Erythroblast (primary cell): Measurements from ENCODE around the gene ITPRIP.
A peak's percentile ranks its signal among the peaks of the same experiment; 100 is the strongest.

Source experiments
- DNase-seq, 2 experiments: peaks; one replicate each; lab custom pipeline; 2025; lab: John Stamatoyannopoulos, UW
- GATA1 ChIP-seq: IDR thresholded peaks from 2 replicates; pipeline ENCODE4 v1.6.1; 2011; ENCODE audit warnings: low read depth, mild to moderate bottlenecking, control low read depth, low read length, moderate library complexity
- POLR2A ChIP-seq: IDR thresholded peaks from 2 replicates; pipeline ENCODE4 v1.6.1; 2011; ENCODE audit warnings: mild to moderate bottlenecking, low read length

ITPRIP gene

GRCh38 chr10:104301907-104302690 is 36.2 kb downstream of the ITPRIP start:
- no peak for TF ChIP-seq POLR2A
- no peak for TF ChIP-seq GATA1
- DNase-seq = no peak

- TF ChIP-seq POLR2A (no peak), GATA1 (no peak)
- no peak for DNase-seq
Measured at GRCh38 chr10:104300736-104301292, 37.5 kb downstream of the ITPRIP start.

GRCh38 chr10:104300002-104300735 is 38.1 kb downstream of the ITPRIP start:
- TF ChIP-seq GATA1 (no peak), POLR2A (no peak)
- DNase-seq = no peak

GRCh38 chr10:104299031-104299904 is 39.0 kb downstream of the ITPRIP start:
- TF ChIP-seq GATA1 = no peak
- TF ChIP-seq POLR2A = no peak
- no peak for DNase-seq

- peak; percentile 51 to 67 for DNase-seq
- no peak for TF ChIP-seq GATA1
- no peak for TF ChIP-seq POLR2A
Measured at GRCh38 chr10:104297697-104298660, 40.3 kb downstream of the ITPRIP start.

- no peak for TF ChIP-seq POLR2A
- no peak for DNase-seq
Measured at GRCh38 chr10:104296687-104297436, 41.4 kb downstream of the ITPRIP start.

GRCh38 chr10:104293781-104294321 is 44.4 kb downstream of the ITPRIP start:
- TF ChIP-seq GATA1 (no peak), POLR2A (no peak)

GRCh38 chr10:104293011-104293410 is 45.3 kb downstream of the ITPRIP start:
- DNase-seq = no peak

More at GRCh38 chr10:104293781-104294321, 44.4 kb downstream of the ITPRIP start:
- no peak for DNase-seq

GRCh38 chr10:104291439-104291951 is 46.8 kb downstream of the ITPRIP start:
- no peak for TF ChIP-seq GATA1
- no peak for TF ChIP-seq POLR2A
- peak; percentile 88 to 94 for DNase-seq

More at GRCh38 chr10:104293011-104293410, 45.3 kb downstream of the ITPRIP start:
- TF ChIP-seq POLR2A (no peak), GATA1 (no peak)

GRCh38 chr10:104288355-104288754 is 49.9 kb downstream of the ITPRIP start:
- TF ChIP-seq POLR2A (no peak), GATA1 (no peak)
- DNase-seq = no peak

GRCh38 chr10:104286939-104287338 is 51.3 kb downstream of the ITPRIP start:
- no peak for TF ChIP-seq POLR2A
- no peak for TF ChIP-seq GATA1
- DNase-seq = no peak
